Stimulated activated naive CD8-positive, alpha-beta T cell treated with anti-CD3 and anti-CD28 coated beads, Interleukin-15, Interleukin-2, amounts not matched to agents 100 ng/mL and 50 ng/mL, for 24 hours (primary cell): Measurements from ENCODE around the gene DPM3.
"Not testable (repeated sequence)": the region's sequence is repeated elsewhere in the genome, so short reads cannot be mapped to it uniquely, and the experiment has no call there.

Source experiments
- H3K27ac Mint-ChIP-seq: one replicate; pipeline ENCODE4 v1.8.0; 2021; ENCODE audit warnings: mild to moderate bottlenecking, mixed read lengths
- H3K27me3 Mint-ChIP-seq: one replicate; pipeline ENCODE4 v1.8.0; 2021; ENCODE audit warnings: mixed read lengths
- H3K36me3 Mint-ChIP-seq: one replicate; pipeline ENCODE4 v1.8.0; 2021; ENCODE audit warnings: low read depth, mixed read lengths
- H3K4me1 Mint-ChIP-seq: one replicate; pipeline ENCODE4 v1.8.0; 2021; ENCODE audit warnings: low read depth, mixed read lengths
- H3K4me3 Mint-ChIP-seq: one replicate; pipeline ENCODE4 v1.8.0; 2021; ENCODE audit warnings: mild to moderate bottlenecking, mixed read lengths
- H3K9me3 Mint-ChIP-seq: one replicate; pipeline ENCODE4 v1.8.0; 2021; ENCODE audit warnings: mixed read lengths

The DPM3 gene

DNA sequence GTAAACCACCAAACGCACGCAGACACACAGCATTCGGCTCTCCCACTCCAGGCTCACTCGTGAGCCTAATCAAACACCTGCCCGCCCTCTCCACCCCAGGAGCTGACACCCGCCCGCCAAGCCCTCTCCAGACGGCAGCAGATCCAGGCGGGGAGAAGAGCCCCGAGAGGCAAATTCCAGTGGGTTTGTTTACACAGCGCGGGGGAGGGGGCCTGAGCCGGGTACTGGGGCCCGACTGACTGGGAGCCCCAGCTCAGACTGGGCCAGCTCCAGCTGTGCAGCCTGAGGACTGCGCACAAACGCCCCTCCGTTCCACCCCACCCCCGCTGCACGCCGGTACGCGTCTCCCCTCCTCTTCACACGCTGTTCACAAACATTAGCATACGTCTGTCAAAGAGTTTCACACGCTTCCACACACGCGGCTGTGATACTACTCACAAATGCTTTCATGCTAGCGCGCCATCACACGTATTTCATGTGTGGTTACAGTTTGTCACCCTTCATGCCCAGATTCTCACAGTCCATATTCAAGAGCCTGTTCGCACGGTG lies 13.7 kb downstream of the DPM3 start:
- Mint-ChIP-seq H3K4me1 (peaks cover 36% of the 10 kb centered on the region), H3K9me3 (no peaks in the 10 kb centered on the region), H3K27me3 (peaks cover 16% of the 10 kb centered on the region), H3K27ac (peak overlapping the region; percentile 4), H3K36me3 (no peaks in the 10 kb centered on the region), H3K4me3 (peak overlapping the region; percentile 65)

DNA sequence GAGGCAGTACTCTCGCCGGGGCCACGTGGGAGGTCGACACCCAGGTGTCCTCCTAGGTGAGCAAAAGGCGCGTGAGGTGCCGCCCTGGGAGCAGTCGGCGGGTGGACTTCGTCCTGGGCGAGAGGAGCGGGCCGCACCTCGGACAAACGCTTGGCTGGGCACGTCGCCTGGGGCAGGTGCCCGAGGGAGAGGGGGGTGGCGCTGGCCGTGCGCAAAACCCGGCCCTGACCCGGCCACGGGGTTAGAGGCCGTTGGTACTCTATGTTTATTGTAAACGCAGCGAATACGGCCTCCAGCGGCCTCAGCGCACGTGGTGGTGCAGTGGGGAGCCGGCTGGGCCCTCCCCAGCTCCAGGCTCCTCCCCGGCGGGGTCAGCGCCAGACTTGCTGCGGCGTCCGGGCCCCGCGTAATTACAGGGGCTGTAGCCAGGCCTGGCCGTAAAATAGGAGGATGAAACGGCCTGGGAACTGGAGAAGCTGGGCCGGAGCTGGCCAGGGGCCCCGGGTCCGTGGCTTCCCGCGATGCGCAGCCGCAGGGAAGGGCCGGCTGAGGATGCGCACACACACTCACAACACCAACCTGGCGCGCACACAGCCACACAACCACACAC lies 14.3 kb downstream of the DPM3 start:
- H3K36me3 Mint-ChIP-seq, result no peaks in the 10 kb centered on the region
- peaks cover 16% of the 10 kb centered on the region for H3K27me3 Mint-ChIP-seq
- peak overlapping the region; percentile 65 for H3K4me3 Mint-ChIP-seq
- H3K27ac Mint-ChIP-seq, result no peak overlapping the region
- H3K4me1 Mint-ChIP-seq, result peaks cover 36% of the 10 kb centered on the region
- no peaks in the 10 kb centered on the region for H3K9me3 Mint-ChIP-seq

DNA sequence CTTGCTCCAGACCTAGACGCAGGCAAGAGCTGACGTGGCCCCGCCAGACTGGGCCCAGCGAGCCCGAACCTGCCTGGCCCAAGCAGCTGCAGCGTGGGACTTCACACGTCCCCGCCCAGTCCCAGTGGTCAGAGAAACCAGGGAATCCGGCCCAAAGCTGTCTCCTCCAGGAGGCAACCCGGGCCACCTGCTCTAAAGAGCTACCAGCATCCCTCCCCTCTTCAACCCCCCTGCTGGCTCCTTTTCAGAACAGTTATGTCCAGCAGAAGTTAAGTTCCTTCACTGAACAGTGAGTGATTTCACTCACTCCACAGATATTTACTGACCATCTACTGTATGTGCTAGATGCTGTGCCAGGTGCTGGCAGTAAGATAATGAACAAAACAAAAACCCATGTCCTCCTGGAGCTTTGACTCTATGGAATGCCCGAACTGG lies 14.8 kb downstream of the DPM3 start:
- peaks cover 16% of the 10 kb centered on the region for H3K27me3 Mint-ChIP-seq
- H3K36me3 Mint-ChIP-seq, result no peaks in the 10 kb centered on the region
- H3K4me1 Mint-ChIP-seq, result peaks cover 36% of the 10 kb centered on the region
- H3K27ac Mint-ChIP-seq, result no peak overlapping the region
- H3K9me3 Mint-ChIP-seq, result no peaks in the 10 kb centered on the region
- H3K4me3 Mint-ChIP-seq, result no peak overlapping the region

DNA sequence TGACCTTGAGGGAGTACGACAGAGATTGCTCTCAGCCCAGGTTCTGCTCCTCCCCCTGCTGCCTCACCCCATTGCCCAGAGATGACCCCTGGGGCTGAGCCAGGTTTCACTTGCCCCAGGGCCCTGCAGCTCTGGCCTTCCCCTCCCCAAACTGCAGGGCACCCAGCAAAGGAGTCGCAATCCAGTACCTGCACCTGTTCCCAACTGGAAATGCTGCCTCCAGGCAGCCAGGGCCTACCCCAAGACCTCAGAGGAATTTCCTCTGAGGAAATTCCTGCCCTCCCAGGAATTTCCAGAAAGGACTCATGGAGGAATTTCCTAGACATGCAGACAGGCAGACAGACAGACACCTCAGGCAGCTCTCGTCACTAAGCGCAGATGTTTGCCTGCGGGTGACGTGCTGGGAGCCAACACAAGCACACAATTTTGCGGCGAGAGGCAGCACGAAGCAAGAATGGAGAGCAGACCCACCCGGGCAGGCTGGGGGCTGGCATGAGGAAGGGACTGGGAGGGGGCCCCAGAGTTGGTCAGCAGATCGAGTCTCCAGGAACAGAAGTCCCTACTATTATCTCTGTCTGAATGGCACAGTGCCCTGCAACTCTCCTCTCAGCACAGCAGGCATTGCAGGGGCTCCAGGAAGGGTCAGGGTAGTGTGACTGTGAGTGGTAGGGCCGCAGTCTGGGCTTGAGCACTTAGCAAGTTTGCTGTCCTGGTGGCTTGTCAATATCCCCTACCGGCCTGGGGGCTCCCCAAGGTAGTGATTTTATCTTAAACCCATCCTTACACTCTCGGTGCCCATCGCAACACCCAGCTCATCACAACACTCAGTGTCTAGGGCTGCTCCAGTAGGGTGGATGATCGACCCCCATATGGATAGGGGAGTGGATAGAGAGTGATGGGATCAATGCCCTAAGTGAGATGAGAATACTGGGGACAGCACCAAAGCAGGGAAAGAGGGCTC lies 15.5 kb downstream of the DPM3 start:
- Mint-ChIP-seq H3K27me3 (peaks cover 16% of the 10 kb centered on the region), H3K27ac (no peak overlapping the region), H3K9me3 (no peaks in the 10 kb centered on the region), H3K4me1 (peaks cover 33% of the 10 kb centered on the region), H3K36me3 (no peaks in the 10 kb centered on the region), H3K4me3 (no peak overlapping the region)

DNA sequence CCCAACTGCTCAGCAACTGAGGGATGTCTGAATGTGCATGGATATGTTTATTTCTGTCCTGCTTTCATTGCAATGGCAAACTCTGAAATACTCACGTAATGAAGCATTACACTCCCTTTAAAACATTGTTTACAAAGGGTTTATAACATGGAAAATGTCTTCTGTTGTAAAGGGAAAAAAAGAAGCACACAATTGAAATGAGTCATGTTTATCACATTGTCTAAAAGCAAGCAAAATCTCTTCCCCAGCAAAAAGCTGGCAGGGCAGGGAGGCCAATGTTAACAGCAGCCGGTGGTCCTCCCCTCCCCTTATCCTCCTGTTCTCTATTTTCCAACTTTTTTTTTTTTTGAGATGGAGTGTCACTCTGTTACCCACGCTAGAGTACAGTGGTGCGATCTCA lies 16.5 kb downstream of the DPM3 start:
- H3K27ac Mint-ChIP-seq, result no peak overlapping the region
- peaks cover 23% of the 10 kb centered on the region for H3K4me1 Mint-ChIP-seq
- H3K36me3 Mint-ChIP-seq, result no peaks in the 10 kb centered on the region
- H3K4me3 Mint-ChIP-seq, result no peak overlapping the region
- H3K9me3 Mint-ChIP-seq, result no peaks in the 10 kb centered on the region
- H3K27me3 Mint-ChIP-seq, result peaks cover 16% of the 10 kb centered on the region

DNA sequence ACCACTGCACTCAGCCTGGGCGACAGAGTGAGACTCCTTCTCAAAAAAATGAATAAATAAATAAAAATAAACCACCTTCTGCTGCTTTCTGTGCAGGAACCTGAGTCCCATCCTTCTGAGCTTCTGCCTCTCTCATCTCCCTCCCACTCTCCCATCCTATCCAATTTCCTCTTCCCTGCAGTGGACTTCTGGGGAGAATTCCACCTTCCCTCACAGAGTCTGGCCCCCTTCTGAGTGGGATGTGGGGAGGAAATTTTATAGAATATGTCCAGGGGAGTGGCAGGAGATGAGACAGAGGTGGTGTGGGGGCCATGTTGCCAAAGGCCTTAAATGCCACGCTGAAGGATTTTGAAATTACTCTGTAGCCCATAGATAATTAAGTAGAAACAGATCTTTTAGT lies 18.0 kb downstream of the DPM3 start:
- Mint-ChIP-seq H3K27me3 (peaks cover 7% of the 10 kb centered on the region), H3K36me3 (no peaks in the 10 kb centered on the region), H3K4me3 (no peak overlapping the region), H3K27ac (no peak overlapping the region), H3K9me3 (no peaks in the 10 kb centered on the region), H3K4me1 (peaks cover 10% of the 10 kb centered on the region)

DNA sequence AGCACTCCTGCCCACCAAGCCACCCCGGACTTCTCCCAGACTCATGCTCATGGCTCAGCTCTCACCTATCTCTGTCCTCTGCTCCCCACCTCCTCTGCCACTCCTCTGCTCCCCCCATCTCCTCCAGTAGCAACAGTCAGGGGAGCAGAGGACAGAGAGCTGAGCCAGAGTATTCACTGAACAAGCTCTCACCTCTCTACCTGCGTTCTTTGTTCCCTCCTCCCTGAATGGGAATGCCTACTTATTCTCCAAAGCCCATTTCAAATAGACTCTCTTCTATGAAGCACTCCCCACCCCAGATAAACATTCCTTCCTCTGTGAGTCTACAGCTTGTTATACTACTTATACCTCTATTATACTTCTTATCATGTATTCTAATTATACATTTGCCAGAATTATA lies 19.1 kb downstream of the DPM3 start:
- Mint-ChIP-seq H3K9me3 (no peaks in the 10 kb centered on the region), H3K36me3 (no peaks in the 10 kb centered on the region), H3K27me3 (no peaks in the 10 kb centered on the region), H3K27ac (no peak overlapping the region), H3K4me1 (peaks cover 3% of the 10 kb centered on the region), H3K4me3 (no peak overlapping the region)

DNA sequence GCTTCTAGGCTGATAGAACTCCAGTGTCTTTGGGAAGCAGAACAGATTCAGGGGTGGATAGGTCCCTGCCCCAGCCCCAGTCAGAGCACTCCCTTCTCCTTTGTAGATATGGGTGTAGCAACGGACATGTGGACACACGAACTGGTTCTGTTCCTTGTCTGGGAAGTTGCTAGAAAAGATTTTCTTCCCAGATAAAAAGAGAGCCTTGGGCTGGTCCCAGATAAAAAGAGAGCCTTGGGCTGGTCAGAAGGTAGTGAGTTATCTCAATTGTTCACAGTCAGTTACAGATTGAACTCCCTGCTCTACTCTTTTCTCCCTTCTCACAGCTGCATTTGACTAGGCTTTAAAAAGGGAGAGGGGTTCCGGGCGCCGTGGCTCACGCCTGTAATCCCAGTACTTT lies 20.1 kb downstream of the DPM3 start:
- no peak overlapping the region for H3K4me3 Mint-ChIP-seq
- H3K9me3 Mint-ChIP-seq, result no peaks in the 10 kb centered on the region
- no peaks in the 10 kb centered on the region for H3K36me3 Mint-ChIP-seq
- H3K27ac Mint-ChIP-seq, result no peak overlapping the region
- H3K27me3 Mint-ChIP-seq, result no peaks in the 10 kb centered on the region
- no peaks in the 10 kb centered on the region for H3K4me1 Mint-ChIP-seq

DNA sequence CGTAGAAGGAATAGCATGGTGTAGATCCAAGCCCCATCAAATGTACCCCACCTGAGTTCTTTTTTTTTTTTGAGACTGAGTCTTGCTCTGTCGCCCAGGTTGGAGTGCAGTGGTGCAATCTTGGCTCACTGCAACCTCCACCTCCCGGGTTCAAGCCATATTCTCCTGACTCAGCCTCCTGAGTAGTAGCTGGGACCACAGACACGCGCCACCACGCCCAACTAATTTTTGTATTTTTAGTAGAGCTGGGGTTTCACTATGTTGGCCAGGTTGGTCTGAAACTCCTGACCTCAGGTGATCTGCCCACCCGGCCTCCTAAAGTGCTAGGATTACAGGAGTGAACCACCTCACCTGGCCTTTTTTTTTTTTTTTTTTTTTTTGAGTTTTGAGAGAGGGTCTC lies 22.2 kb downstream of the DPM3 start:
- H3K27me3 Mint-ChIP-seq, H3K4me3 Mint-ChIP-seq, H3K4me1 Mint-ChIP-seq, H3K36me3 Mint-ChIP-seq, H3K27ac Mint-ChIP-seq, H3K9me3 Mint-ChIP-seq: not testable (repeated sequence)

DNA sequence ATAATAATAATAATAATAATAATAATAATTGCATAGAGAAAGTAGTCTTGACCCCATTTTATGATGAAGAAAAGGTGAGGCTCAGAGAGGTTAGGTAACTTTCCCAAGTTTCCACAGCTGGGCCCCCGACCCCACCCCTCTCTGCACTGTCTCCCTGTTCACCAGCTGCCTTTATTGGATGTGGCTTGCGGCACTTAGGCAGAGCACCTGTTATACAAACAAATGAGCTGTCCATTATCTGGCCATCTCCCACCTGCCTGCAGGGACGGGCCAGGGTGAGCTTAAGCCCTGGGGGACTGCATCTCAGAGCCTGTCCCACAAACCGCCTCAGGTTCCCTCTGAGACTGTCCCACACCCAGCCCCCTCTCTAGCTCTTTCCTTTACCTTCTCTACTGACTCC lies 22.7 kb downstream of the DPM3 start:
- no peak overlapping the region for H3K27ac Mint-ChIP-seq
- no peak overlapping the region for H3K4me3 Mint-ChIP-seq
- H3K27me3 Mint-ChIP-seq, result no peaks in the 10 kb centered on the region
- H3K9me3 Mint-ChIP-seq, result no peaks in the 10 kb centered on the region
- H3K36me3 Mint-ChIP-seq, result no peaks in the 10 kb centered on the region
- no peaks in the 10 kb centered on the region for H3K4me1 Mint-ChIP-seq

DNA sequence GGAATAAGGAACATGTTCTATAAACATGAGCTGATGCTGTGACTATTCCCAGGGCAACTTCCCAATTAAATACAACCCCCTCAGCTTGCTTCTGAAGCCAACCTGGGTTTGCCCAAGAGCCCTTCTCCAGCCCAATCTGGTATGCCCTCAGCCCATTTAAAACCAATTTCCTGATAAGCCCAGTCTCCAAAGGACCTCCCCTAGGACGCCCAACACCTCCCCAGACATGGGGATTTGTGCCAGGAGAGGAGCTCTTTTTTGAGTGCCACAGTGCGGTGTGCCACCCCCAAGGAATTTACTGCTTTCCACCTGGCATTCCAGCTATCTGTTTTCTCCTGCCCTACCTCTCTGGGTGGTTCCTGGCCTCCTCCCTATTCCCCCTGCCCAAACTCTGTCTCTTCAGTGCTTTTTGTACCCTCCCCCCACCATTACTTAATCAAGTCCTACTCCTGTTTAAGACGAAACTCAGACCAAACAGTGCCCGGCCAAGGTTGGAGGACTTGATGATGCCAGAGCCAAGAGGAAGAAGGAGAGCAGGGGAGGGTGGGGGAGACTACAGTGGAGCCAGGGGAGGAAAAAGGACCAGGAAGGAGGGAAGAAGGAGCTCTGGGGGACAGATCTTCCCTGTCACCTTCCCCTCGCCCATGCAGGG lies 24.1 kb downstream of the DPM3 start:
- H3K27ac Mint-ChIP-seq, result no peak overlapping the region

DNA sequence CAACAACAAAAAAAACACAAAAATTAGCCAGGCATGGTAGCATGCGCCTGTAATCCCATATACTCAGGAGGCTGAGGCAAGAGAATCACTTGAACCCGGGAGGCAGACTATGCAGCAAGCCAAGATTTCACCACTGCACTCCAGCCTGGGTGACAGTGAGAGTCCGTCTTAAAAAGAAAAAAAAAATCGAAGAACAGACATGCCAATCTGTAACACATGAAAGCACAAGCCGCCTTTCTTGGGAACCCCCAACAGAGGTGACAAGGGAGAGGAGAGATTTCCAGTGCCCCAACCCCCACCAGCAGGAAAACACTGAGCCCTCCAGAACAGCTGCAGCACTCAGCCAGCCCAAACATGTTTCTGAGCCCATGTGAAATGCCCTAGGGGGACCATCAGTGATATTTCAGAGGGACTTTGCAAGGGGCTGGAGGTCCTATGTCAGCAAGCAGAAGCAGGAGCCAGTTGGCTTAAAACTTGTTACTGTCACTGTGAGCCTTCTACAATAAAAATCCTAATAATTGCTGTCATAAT lies 26.8 kb downstream of the DPM3 start:
- no peak overlapping the region for H3K4me3 Mint-ChIP-seq
- H3K36me3 Mint-ChIP-seq, result no peaks in the 10 kb centered on the region
- H3K27ac Mint-ChIP-seq, result no peak overlapping the region
- no peaks in the 10 kb centered on the region for H3K4me1 Mint-ChIP-seq
- H3K9me3 Mint-ChIP-seq, result no peaks in the 10 kb centered on the region
- H3K27me3 Mint-ChIP-seq, result no peaks in the 10 kb centered on the region

More for the DNA sequence above, 24.1 kb downstream of the DPM3 start:
- no peaks in the 10 kb centered on the region for H3K4me1 Mint-ChIP-seq
- no peaks in the 10 kb centered on the region for H3K36me3 Mint-ChIP-seq
- no peaks in the 10 kb centered on the region for H3K9me3 Mint-ChIP-seq
- H3K27me3 Mint-ChIP-seq, result no peaks in the 10 kb centered on the region
- H3K4me3 Mint-ChIP-seq, result no peak overlapping the region

DNA sequence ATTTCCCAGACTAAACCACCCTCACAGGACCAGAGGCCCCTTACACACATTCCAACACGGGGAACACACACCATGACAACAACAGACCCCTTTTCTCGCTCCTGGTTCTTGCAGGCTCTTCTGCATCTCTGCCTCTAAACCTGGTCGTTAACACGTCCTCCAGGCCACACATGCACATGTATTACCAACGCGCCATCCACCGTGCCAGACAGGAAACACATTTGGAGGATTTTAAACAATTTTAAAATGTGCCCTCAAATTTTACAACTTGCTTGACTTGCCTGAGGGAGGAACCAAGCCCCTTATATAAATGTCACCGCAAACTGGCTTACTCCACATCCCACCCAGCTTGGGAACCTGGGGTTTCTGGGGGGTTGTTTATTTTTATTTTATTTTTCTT lies 29.5 kb downstream of the DPM3 start:
- Mint-ChIP-seq H3K9me3 (no peaks in the 10 kb centered on the region), H3K27ac (no peak overlapping the region), H3K4me1 (no peaks in the 10 kb centered on the region), H3K36me3 (no peaks in the 10 kb centered on the region), H3K4me3 (no peak overlapping the region), H3K27me3 (no peaks in the 10 kb centered on the region)

DNA sequence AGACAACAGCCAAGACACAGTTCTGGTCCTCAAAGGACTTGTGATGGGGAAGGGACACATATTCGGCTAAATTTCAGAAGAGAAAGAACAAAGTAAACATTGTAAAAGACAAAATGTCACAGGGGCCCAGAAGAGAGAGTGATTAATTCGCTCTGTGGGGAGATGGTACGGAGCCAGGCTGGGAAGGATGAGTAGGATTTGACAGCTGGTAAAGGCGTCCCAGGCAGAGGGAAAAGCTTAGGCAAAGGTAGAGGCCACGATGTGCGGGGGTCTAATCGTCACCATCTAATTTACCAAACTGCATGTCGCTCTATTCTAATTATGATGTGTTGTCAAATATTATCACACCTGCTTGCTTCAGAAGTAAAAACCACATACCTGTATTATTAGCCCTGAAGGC lies 29.9 kb downstream of the DPM3 start:
- no peaks in the 10 kb centered on the region for H3K27me3 Mint-ChIP-seq
- H3K4me3 Mint-ChIP-seq, result no peak overlapping the region
- no peak overlapping the region for H3K27ac Mint-ChIP-seq
- no peaks in the 10 kb centered on the region for H3K9me3 Mint-ChIP-seq
- H3K4me1 Mint-ChIP-seq, result no peaks in the 10 kb centered on the region
- no peaks in the 10 kb centered on the region for H3K36me3 Mint-ChIP-seq

DNA sequence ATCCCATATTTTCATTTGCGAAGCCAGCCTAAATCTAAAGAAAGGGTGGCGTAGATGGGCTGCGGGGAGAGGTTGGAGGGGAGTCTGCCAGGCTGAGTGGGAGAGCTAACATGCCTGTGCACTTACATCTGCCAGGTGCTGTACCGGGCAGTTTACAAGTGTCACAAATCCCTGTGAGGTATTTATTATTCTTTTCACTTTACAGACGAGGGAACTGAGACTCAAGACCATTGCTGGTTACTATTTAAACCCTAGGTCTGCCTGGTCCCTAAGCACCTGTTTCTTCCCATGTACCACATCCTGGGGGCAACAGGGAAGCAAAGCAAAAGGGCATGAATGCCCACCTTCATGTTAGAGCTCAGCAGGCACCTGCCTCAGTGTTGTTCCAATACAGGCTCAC lies 32.0 kb downstream of the DPM3 start:
- no peak overlapping the region for H3K4me3 Mint-ChIP-seq
- H3K36me3 Mint-ChIP-seq, result no peaks in the 10 kb centered on the region
- no peak overlapping the region for H3K27ac Mint-ChIP-seq
- no peaks in the 10 kb centered on the region for H3K27me3 Mint-ChIP-seq
- no peaks in the 10 kb centered on the region for H3K9me3 Mint-ChIP-seq
- H3K4me1 Mint-ChIP-seq, result no peaks in the 10 kb centered on the region
